MV-4-11 (cell line): ENCODE measurements around the gene OR6T1.

Source experiments
- DNase-seq: peaks from one replicate; lab custom pipeline; 2025; lab: John Stamatoyannopoulos, UW

The OR6T1 gene

DNA sequence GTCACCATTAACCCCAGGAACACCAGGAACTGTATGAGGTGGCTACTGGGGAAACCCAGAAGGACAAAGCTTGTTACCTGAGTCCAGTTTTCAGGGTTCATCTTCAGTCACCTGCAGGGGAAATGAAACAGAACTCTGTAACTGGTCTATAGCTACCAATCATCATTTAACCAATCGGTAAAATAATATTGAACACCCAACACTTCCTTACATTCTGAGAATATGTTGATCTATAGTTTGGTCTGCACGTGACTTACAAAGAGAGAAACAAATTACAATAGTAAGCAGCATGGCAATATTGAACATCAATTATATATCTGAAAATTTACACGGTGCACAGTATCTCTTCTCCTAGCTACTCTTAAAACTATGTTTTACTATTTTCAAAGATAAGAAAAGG, at the start of gene OR6T1:
Gene OR6T1 (minus strand): TSS at position 101 of the 400 bp plus-strand sequence. CDS start 0 bp downstream, at position 101.
- DNase-seq, result no peak

DNA sequence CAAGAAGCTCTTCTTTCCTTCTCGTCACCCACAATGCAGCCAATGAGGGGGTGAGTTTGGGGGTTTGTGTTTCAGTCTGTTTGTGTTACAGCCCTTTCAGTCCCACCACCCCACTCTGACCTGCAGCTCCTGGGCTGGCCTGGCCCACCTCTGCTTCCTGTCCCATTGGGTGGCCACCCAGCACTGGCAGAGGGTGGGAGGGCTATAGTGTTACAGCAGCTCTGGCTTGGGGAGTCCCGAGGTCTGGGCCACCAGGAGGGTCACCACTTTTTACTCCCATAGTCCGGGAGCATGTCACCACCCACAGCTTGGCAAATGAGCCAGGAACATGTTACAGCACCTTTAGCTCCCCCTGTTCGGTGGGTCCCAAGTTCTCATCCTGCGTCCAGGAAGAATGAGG, 35.7 kb upstream of the OR6T1 start:
- no peak for DNase-seq

- no peak for DNase-seq
Observed at GRCh38 chr11:123977731-123978347, 34.2 kb upstream of the OR6T1 start, which contains the start of gene OR10S1. Gene OR10S1 (minus strand): TSS chr11:123977781. CDS start chr11:123977664, 117 bp downstream.

DNA sequence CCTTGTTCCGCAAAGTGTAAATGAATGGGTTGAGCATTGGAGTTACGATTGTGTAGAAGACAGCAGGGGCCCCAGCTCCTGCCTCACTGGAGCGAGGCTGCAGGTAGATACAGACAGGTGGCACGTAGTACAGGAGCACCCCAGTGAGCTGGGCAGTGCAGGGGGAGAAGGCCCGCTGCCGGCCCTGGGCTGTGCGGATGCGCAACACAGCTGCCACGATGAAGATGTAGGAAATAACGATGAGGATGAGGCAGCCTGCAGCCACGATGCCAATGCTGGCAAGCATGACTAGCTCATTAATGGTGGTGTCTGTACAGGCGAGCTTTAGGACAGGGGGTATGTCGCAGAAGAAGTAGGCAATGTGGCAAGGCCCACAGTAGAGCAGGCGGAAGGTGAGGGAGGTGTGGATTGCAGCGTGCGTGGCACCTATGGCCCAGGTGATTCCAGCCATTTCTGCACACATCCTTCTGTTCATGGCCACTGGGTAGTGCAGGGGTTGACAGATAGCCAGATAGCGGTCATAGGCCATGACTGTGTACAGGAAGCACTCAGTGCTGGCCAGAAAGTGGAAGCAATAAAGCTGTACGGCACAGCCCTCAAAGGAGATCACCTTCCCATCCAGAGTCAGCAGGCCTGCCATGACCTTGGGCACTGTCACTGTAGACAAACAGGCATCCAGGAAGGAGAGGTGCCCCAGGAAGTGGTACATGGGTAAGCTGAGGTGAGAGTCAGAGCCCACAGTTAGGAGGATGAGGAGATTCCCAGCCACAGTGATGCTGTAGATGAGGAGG, 33.3 kb upstream of the OR6T1 start:
- no peak for DNase-seq

- DNase-seq, result no peak
Observed at GRCh38 chr11:123973816-123974215, 30.2 kb upstream of the OR6T1 start.

DNA sequence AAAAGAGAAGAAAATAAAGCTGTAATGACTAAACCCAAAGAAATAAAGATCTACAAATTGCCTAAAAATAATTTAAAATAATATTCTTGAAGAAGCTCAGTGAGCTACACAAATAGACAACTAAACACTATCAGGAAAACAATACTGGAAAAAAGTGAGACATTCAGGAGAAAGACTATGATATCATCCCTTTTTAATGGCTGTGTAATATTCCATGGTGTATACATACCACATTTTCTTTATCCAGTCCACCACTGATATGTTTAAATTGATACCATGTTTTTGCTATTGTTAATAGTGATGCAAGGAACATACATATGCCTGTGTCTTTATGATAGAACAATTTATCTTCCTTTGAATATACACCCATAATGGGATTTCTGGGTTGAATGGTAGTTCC, 13.1 kb upstream of the OR6T1 start:
- no peak for DNase-seq

DNA sequence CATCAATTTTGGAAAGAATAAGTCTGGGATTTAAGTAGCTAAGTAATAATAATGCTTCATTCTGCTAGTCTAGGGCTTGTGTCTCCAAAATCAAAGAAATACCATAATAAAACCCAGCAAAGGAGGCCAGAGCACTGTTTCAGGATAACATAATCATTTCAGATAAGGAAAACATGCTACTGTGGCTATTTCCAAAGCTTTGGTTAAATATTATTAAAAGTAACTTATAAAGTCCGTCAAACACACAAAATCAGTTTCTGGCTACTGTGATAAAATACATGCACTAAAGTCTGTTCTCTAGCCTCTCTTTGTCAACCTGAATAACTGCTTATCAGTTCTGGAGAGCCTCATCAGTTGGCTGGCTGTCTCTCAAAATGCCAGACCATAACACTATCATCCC, 1.5 kb upstream of the OR6T1 start:
- DNase-seq, result no peak

GRCh38 chr11:123942413-123942812, 1.2 kb downstream of the OR6T1 start:
- DNase-seq, result no peak

DNA sequence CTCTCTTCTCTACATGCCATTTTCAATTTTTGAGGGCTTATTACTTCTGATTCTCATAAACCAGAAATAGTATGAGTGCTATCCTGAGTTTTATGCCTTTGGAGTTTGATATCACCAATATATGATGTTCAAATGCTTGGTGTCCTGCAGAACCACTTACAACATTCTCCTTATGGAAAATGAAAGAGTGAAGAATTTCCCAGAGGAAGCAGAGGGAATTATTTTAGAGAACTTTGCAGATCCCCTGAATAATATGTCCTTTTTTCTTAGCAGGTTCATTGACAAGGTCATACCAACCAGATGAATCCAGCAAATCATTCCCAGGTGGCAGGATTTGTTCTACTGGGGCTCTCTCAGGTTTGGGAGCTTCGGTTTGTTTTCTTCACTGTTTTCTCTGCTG, 4.3 kb downstream of the OR6T1 start, which contains the start of gene OR4D5:
Gene OR4D5 (plus strand): TSS at position 301 of the 400 bp plus-strand sequence. CDS start 0 bp downstream, at position 301.
- no peak for DNase-seq

DNA sequence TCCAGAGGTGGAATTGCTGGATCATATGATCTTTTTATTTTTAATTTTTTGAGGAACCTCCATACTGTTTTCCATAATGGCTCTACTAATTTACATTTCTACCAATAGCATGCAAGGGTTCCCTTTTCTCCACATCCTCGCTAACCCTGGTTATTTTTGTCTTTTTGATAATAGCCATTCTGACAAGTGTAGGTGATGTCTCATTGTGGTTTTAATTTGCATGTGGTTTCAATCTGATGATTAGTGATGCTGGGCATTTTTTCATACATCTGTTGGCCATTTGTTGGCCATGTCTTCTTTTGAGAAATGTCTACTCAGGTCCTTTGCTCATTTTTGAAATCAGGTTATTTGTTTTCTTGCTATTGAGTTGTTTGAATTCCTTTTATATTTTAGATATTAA, 19.6 kb downstream of the OR6T1 start:
- DNase-seq, result no peak

- DNase-seq, result no peak
Observed at GRCh38 chr11:123920943-123921342, 22.7 kb downstream of the OR6T1 start.

DNA sequence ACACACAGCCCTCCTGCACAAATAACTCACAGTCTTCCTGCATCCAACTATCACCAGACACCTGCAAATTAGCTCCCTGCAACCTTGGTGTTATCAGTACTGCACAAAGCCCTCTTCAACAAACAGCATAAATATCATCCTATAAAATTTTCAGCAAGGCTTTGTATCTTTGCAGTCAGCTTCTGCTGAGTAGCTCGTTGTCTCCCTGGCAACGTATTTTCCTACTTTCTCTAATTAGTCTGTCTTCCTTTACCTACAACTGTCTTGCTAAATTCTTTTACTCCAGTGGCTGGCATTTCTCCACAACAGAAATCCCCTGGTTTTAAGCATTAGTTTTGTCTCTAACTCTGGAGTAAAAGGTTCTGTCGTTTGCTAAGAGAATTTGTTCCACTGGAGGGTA, 37.8 kb downstream of the OR6T1 start:
- DNase-seq, result no peak

DNA sequence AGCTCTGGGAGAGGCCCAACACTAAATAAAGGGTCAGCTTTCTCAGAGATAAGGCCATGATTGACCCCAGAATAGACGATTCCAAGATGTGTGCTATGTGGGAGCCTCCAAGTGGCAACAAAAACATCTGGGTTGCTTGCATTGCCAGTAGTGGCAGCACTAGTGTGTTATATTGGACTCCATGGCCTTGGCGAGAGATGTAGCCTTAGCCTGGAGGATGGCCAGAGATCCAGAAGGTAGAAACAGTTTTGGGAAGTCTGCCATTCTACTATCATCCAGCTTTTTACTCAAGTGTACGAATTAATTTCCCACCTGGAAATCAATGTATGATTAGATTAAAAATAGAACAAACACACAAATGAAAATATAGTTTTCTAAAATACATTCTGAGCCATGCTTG, 38.7 kb downstream of the OR6T1 start:
- DNase-seq, result no peak

DNA sequence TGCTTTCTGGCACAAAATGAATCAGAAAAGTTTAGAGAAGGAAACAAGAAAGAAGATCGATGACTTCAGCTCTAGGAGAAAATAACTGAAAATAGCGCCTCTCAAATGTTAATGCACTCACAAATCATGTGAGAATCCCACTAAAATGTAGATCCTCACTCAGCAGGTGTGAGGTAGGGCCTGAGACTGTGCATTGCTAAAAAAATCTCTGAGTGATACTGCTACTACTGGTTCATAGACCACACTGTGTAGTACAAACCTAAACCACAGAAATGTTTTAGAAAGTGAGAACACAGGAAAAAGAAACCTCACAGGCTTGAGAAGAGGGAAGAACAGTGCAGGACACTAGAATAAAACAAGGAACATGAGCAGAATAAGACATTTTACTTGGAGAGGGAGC, 39.7 kb downstream of the OR6T1 start:
- no peak for DNase-seq

- DNase-seq, result no peak
Observed at GRCh38 chr11:123901867-123902266, 41.8 kb downstream of the OR6T1 start, which contains the start of gene OR8D4. Gene OR8D4 (plus strand): TSS chr11:123902167. CDS start chr11:123906432, 4,265 bp downstream.

DNA sequence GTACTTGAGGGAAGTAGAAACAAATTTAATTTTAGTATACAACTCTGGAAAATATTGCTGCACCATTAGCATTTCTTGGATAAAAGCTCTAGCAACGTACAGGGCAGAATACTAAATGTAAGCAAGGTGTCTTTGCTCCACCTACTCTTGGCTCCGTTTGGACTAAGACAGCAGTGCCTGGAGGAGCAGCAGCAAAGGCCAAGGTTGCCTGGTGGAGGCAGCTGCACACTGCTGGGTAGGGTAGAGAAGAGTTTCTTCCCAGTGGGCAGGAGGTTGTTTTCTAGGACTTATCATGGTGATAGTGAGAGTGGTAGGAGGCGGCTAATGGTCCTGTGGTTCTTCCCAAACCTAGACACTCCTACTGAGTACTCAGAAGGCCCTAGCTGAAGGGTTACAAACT, 43.8 kb downstream of the OR6T1 start:
- DNase-seq, result no peak
